Endothelial cell of umbilical vein (primary cell): ENCODE data around the gene TMEM30B. TPM values are rescaled to one million over a fixed set of nuclear protein-coding genes. Genes with fewer than 3 reads are reported as not detected.

Source experiments
- BruUV-seq: library from RNA; stranded (reverse); fragments of 400-500 nt; replicated peaks from 2 replicates; lab custom pipeline; 2021; lab: Mats Ljungman, UMichigan
- CTCF ChIA-PET: fragments of 300-600, 350-600 bp; sonication (Branson Sonifier 250); formaldehyde crosslinking; loops from one replicate; lab custom pipeline; 2021; ENCODE audit warnings: antibody characterized with exemption, inconsistent platforms; lab: Charles Lee
- POLR2A ChIA-PET: fragments of 300-600, 350-600 bp; sonication (Branson Sonifier 250); formaldehyde crosslinking; loops from one replicate; lab custom pipeline; 2021; ENCODE audit warnings: antibody characterized with exemption, inconsistent platforms; lab: Charles Lee
- DNase-seq: peaks from one replicate; pipeline ENCODE4 v3.0.0-alpha.2; 2011; ENCODE audit warnings: low read depth, low spot score
- FAIRE-seq: peaks from 2 replicates; lab custom pipeline; 2011; peaks lifted over from hg19 to GRCh38; lab: Jason Lieb, UNC
- H2AFZ ChIP-seq: 2 replicates; pipeline ENCODE4 v1.6.0; 2012; ENCODE audit warnings: low read depth, low read length, control low read depth, inconsistent platforms
- H3K27ac ChIP-seq: 2 replicates; pipeline ENCODE4 v1.5.1; 2011; ENCODE audit warnings: low read depth, mild to moderate bottlenecking, control low read depth, low read length, moderate library complexity; ENCODE audit not compliant: insufficient read depth
- H3K27me3 ChIP-seq, 2 experiments: 2 replicates each; pipeline versions ENCODE4 v1.6.0 to v1.6.1; 2011; ENCODE audit warnings: low read length in 2 of 2, mixed read lengths in 1 of 2; ENCODE audit not compliant: control insufficient read depth in 2 of 2, insufficient read depth in 2 of 2
- H3K36me3 ChIP-seq, 2 experiments: 2 replicates in 1 of 2; 3 replicates in 1 of 2; pipeline ENCODE4 v1.5.1; 2011; ENCODE audit warnings: low read length in 2 of 2, mild to moderate bottlenecking in 1 of 2, moderate library complexity in 1 of 2; ENCODE audit not compliant: control insufficient read depth in 2 of 2, insufficient read depth in 2 of 2; ENCODE audit errors: extremely low read depth in 1 of 2
- H3K4me1 ChIP-seq: 3 replicates; pipeline ENCODE4 v1.5.1; 2011; ENCODE audit warnings: mild to moderate bottlenecking, low read length; ENCODE audit not compliant: control insufficient read depth, insufficient read depth; ENCODE audit errors: extremely low read depth
- H3K4me2 ChIP-seq: 2 replicates; pipeline ENCODE4 v1.6.1; 2011; ENCODE audit warnings: low read length, control low read depth, mixed read lengths; ENCODE audit not compliant: insufficient read depth
- H3K4me3 ChIP-seq, 3 experiments: fragments of 200-600 bp in 1 of 3; sonication (generic), shearing (Covaris generic) in 1 of 3; replicated peaks in 1 of 3; 2 replicates each; pipeline ENCODE4 v1.5.1; 2011 to 2016; ENCODE audit warnings: control low read depth in 3 of 3, low read length in 3 of 3, mild to moderate bottlenecking in 2 of 3, inconsistent platforms in 1 of 3, low read depth in 1 of 3, moderate library complexity in 1 of 3; ENCODE audit not compliant: insufficient read depth in 1 of 3
- H3K79me2 ChIP-seq: 2 replicates; pipeline ENCODE4 v1.6.0; 2012; ENCODE audit warnings: low read length, inconsistent platforms; ENCODE audit not compliant: control insufficient read depth, insufficient read depth
- H3K9ac ChIP-seq: replicated peaks from 2 replicates; pipeline ENCODE3; 2011; ENCODE audit warnings: low read length, control low read depth; ENCODE audit not compliant: insufficient read depth; ENCODE audit errors: extremely low read depth
- H3K9me1 ChIP-seq: replicated peaks from 3 replicates; pipeline ENCODE4 v1.6.0; 2011; ENCODE audit warnings: mild to moderate bottlenecking, low read length; ENCODE audit not compliant: control insufficient read depth, insufficient read depth; ENCODE audit errors: extremely low read depth
- H3K9me3 ChIP-seq: replicated peaks from 2 replicates; pipeline ENCODE4 v1.5.1; 2012; ENCODE audit warnings: low read length, inconsistent platforms; ENCODE audit not compliant: control insufficient read depth, insufficient read depth
- H4K20me1 ChIP-seq: replicated peaks from 2 replicates; pipeline ENCODE3; 2011; ENCODE audit warnings: mild to moderate bottlenecking, low read length; ENCODE audit not compliant: control insufficient read depth, insufficient read depth; ENCODE audit errors: extremely low read depth
- EZH2 ChIP-seq: IDR thresholded peaks from 2 replicates; pipeline ENCODE4 v1.6.1; 2012; ENCODE audit warnings: borderline replicate concordance, low read depth, mild to moderate bottlenecking, moderate library complexity, low read length, inconsistent platforms; ENCODE audit not compliant: severe bottlenecking
- FOS ChIP-seq: IDR thresholded peaks from 2 replicates; pipeline ENCODE4 v1.6.1; 2011; ENCODE audit warnings: mild to moderate bottlenecking, low read length, moderate library complexity, borderline replicate concordance; ENCODE audit not compliant: insufficient read depth
- GATA2 ChIP-seq: IDR thresholded peaks from 2 replicates; pipeline ENCODE4 v1.7.0; 2011; ENCODE audit warnings: low read depth, mild to moderate bottlenecking, moderate library complexity, mixed read lengths, low read length; ENCODE audit not compliant: insufficient read length, insufficient read depth
- JUN ChIP-seq: IDR thresholded peaks from 2 replicates; pipeline ENCODE4 v1.6.1; 2011; ENCODE audit warnings: borderline replicate concordance, low read depth; ENCODE audit not compliant: insufficient read length, insufficient read depth
- MYC ChIP-seq: IDR thresholded peaks from one replicate; pipeline ENCODE4 v1.6.1; 2011; ENCODE audit warnings: mild to moderate bottlenecking, low read depth, low read length
- POLR2A ChIP-seq: IDR thresholded peaks from 2 replicates; pipeline ENCODE4 v1.6.1; 2012; ENCODE audit warnings: low read depth, mild to moderate bottlenecking, control low read depth, low read length
- POLR2AphosphoS5 ChIP-seq: IDR thresholded peaks from 2 replicates; pipeline ENCODE4 v1.6.1; 2012; ENCODE audit warnings: low read depth, mild to moderate bottlenecking, control low read depth, low read length, moderate library complexity; ENCODE audit not compliant: insufficient read depth
- dilution Hi-C: fragments of 300-500 bp; cut with MboI; formaldehyde crosslinking; loops from one replicate; pipeline ENCODE4 v1.15.0; 2019; ENCODE audit warnings: low sequenced_read_pairs; ENCODE audit not compliant: extremely low pct_ligation_motif_present
- intact Hi-C: fragments of 100-400 bp; cut with micrococcal nuclease; formaldehyde crosslinking; loops from one replicate; pipeline ENCODE4 v1.10.0; 2022
- polyA plus RNA-seq, 4 experiments: library from polyadenylated mRNA; depleted of rRNA in 3 of 4; stranded (reverse) in 3 of 4; unstranded in 1 of 4; fragments of >200 nt; gene quantifications; 2 replicates each; pipeline versions ENCODE4 v1.2.1 to v1.2.3, GENCODE V29; 2011 to 2012; ENCODE audit warnings: missing spikeins in 1 of 4
- total RNA-seq: library from RNA; stranded (reverse); gene quantifications from 2 replicates; pipeline ENCODE4 v1.2.3, GENCODE V29; 2021
- TF ChIP-seq, protein P1 (sequence below): IDR thresholded peaks from 2 replicates; pipeline ENCODE4 v1.6.1; 2011; ENCODE audit not compliant: insufficient read depth, insufficient read length
- TF ChIP-seq, protein P2 (sequence below), 2 donors: IDR thresholded peaks; 1 replicate in 1 of 2; 2 replicates in 1 of 2; pipeline ENCODE4 v1.5.1; 2011; ENCODE audit warnings: low read length in 2 of 2, mild to moderate bottlenecking in 2 of 2, moderate library complexity in 2 of 2, control low read depth in 1 of 2, inconsistent platforms in 1 of 2, low read depth in 1 of 2; ENCODE audit not compliant: insufficient read depth in 1 of 2; ENCODE audit errors: extremely low read depth in 1 of 2

The TMEM30B gene
- total and polyA plus RNA-seq, 2 donors (not counting 3 experiments of a cell fraction or from before 2014, with no cell fraction given) = 0.32 to 0.35 TPM

DNA sequence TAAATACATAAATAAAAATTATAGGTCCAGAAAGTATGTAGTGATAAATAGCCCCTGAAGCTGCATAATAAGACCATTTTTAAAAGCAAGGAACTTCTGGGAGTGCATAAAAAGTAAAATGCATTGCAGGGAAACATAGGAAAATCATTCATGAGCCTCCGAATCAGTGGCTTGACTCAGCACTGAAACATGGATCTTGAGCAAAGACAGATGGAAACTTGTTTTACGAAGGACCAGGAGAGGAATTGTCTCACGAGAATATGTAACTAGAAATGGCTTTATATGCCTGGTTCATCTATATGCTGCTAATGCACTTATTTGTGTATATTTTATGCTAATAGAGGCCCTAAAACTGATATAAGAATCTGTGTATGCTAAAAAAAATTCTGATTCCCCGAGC, 14.7 kb downstream of the TMEM30B start:
- H2AFZ ChIP-seq = no peak overlapping the region
- no TSS peak for BruUV-seq
- DNase-seq = no peak
- intact Hi-C loops = no loop called here
- no peaks in the 10 kb centered on the region for H3K9me1 ChIP-seq
- no peaks in the 10 kb centered on the region for H3K36me3 ChIP-seq
- no peaks in the 10 kb centered on the region for H3K4me1 ChIP-seq
- no peak overlapping the region for H3K4me2 ChIP-seq
- no peak overlapping the region for H3K9ac ChIP-seq
- H3K9me3 ChIP-seq = no peaks in the 10 kb centered on the region
- no peak for FAIRE-seq
- TF ChIP-seq EZH2 (no peak), GATA2 (no peak), FOS (no peak), POLR2AphosphoS5 (no peak), POLR2A (no peak), MYC (no peak), JUN (no peak)
- TF ChIP-seq, protein P1, sequence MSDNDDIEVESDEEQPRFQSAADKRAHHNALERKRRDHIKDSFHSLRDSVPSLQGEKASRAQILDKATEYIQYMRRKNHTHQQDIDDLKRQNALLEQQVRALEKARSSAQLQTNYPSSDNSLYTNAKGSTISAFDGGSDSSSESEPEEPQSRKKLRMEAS = no peak
- TF ChIP-seq, protein P2, sequence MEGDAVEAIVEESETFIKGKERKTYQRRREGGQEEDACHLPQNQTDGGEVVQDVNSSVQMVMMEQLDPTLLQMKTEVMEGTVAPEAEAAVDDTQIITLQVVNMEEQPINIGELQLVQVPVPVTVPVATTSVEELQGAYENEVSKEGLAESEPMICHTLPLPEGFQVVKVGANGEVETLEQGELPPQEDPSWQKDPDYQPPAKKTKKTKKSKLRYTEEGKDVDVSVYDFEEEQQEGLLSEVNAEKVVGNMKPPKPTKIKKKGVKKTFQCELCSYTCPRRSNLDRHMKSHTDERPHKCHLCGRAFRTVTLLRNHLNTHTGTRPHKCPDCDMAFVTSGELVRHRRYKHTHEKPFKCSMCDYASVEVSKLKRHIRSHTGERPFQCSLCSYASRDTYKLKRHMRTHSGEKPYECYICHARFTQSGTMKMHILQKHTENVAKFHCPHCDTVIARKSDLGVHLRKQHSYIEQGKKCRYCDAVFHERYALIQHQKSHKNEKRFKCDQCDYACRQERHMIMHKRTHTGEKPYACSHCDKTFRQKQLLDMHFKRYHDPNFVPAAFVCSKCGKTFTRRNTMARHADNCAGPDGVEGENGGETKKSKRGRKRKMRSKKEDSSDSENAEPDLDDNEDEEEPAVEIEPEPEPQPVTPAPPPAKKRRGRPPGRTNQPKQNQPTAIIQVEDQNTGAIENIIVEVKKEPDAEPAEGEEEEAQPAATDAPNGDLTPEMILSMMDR (IDR thresholded peaks at IDR 0.05; ENCODE audit: extremely low read depth in 1 of 2, insufficient read depth in 1 of 2, low read depth in 1 of 2, low read length in 2 of 2) = no peak
- H3K27me3 ChIP-seq = peaks cover 12 to 15% of the 10 kb centered on the region in 2 experiments
- dilution Hi-C loops = loop anchor here (25.0 kb wide), 1 partner anchor 629 kb away; the partner anchor contains the start of gene SIX1
- ChIA-PET POLR2A (no interaction called here), CTCF (interaction anchor here (3.9 kb wide), 1 partner anchor 19 kb away, joined by 38 read pairs; no protein-coding TSS in a partner anchor)
- no peaks in the 10 kb centered on the region for H4K20me1 ChIP-seq
- no peaks in the 10 kb centered on the region for H3K79me2 ChIP-seq
- no peak overlapping the region for H3K4me3 ChIP-seq
- no peak overlapping the region for H3K27ac ChIP-seq
